Thyroid gland (tissue), 4 donors: ENCODE data around the gene GLI3. TPM values are rescaled to one million over a fixed set of nuclear protein-coding genes. Genes with fewer than 3 reads are reported as not detected.

ENCODE experiments used
- DNase-seq, 2 donors: peaks; one replicate each; pipeline ENCODE4 v3.0.0-alpha.2; 2019
- H3K27ac ChIP-seq, 3 donors: fragments of 200-600 bp; sonication (generic); 1 replicate in 2 of 3; 2 replicates in 1 of 3; pipeline ENCODE4 v1.5.1; 2016 to 2019; ENCODE audit warnings: mild to moderate bottlenecking in 1 of 3, moderate library complexity in 1 of 3
- H3K27me3 ChIP-seq: fragments of 200-600 bp; sonication (generic); one replicate; pipeline ENCODE4 v1.5.1; 2019
- H3K36me3 ChIP-seq, 2 donors: fragments of 200-600 bp; sonication (generic); one replicate each; pipeline ENCODE4 v1.5.1; 2016 to 2019
- H3K4me1 ChIP-seq, 2 donors: fragments of 200-600 bp; sonication (generic); one replicate each; pipeline ENCODE4 v1.5.1; 2017 to 2019
- H3K4me3 ChIP-seq, 3 donors: fragments of 200-600 bp; sonication (generic); replicated peaks in 1 of 3; 1 replicate in 2 of 3; 2 replicates in 1 of 3; pipeline ENCODE4 v1.5.1; 2016; ENCODE audit warnings: mild to moderate bottlenecking in 1 of 3
- H3K9me3 ChIP-seq: fragments of 200-600 bp; sonication (generic); one replicate; pipeline ENCODE4 v1.5.1; 2017
- CTCF ChIP-seq, 6 experiments: fragments of 200-600 bp in 3 of 6; fragments of 450-650 bp in 3 of 6; sonication (generic) in 3 of 6; IDR thresholded peaks; one replicate each; pipeline ENCODE4 v1.5.1; 2016 to 2019; ENCODE audit warnings: antibody characterized with exemption in 6 of 6, mild to moderate bottlenecking in 2 of 6, inconsistent platforms in 1 of 6, moderate library complexity in 1 of 6
- POLR2A ChIP-seq, 2 donors: fragments of 450-650 bp; IDR thresholded peaks; one replicate each; pipeline ENCODE4 v1.6.1; 2017; ENCODE audit warnings: antibody characterized with exemption in 2 of 2, mild to moderate bottlenecking in 2 of 2, moderate library complexity in 1 of 2
- WGBS, 2 donors: methylation state at CpG; one replicate each; pipeline ENCODE4 v1.1.5; 2017; 5-methylcytosine and 5-hydroxymethylcytosine counted together
- intact Hi-C: fragments of 100-400 bp; cut with DNase I; formaldehyde crosslinking; loops from one replicate; pipeline ENCODE4 v1.15.1; 2023
- total RNA-seq, 4 donors: library from RNA; depleted of rRNA; stranded (reverse); fragments of >200 nt; gene quantifications; one replicate each; pipeline ENCODE4 v1.2.3, GENCODE V29; 2016

The GLI3 gene
- total RNA-seq, 4 donors from 2014 or later, result 10.1 to 15.6 (median 13.6) TPM

- H3K36me3 ChIP-seq, result no peaks in the 10 kb centered on the region
- no peaks in the 10 kb centered on the region for H3K27me3 ChIP-seq
- H3K4me1 ChIP-seq, result no peaks in the 10 kb centered on the region
- intact Hi-C loops, result no loop called here
- no peaks in the 10 kb centered on the region for H3K9me3 ChIP-seq
- no peak overlapping the region for H3K4me3 ChIP-seq
- no peak overlapping the region for H3K27ac ChIP-seq
- WGBS, 2 donors, result 71 to 78% methylated on average over 2 of the region's 2 CpGs
- TF ChIP-seq POLR2A (IDR thresholded peaks at IDR 0.05), result no peak
- TF ChIP-seq CTCF (IDR thresholded peaks at IDR 0.05), result no peak
- DNase-seq, result no peak
Observed at GRCh38 chr7:41922373-41922772, 314.6 kb downstream of the GLI3 start.

- 82 to 85% methylated on average over 3 of the region's 3 CpGs for WGBS, 2 donors
- DNase-seq, result no peak
- H3K27ac ChIP-seq, result no peak overlapping the region
Observed at GRCh38 chr7:41921453-41921981, 315.5 kb downstream of the GLI3 start.

GRCh38 chr7:41918597-41918996 lies 318.4 kb downstream of the GLI3 start:
- no peaks in the 10 kb centered on the region for H3K4me1 ChIP-seq
- H3K36me3 ChIP-seq, result no peaks in the 10 kb centered on the region
- 90% methylated on average over 5 of the region's 5 CpGs for WGBS, 2 donors
- TF ChIP-seq CTCF (IDR thresholded peaks at IDR 0.05) (no peak), POLR2A (IDR thresholded peaks at IDR 0.05) (no peak)
- no peak overlapping the region for H3K27ac ChIP-seq
- H3K4me3 ChIP-seq, result no peak overlapping the region
- no peak for DNase-seq
- H3K27me3 ChIP-seq, result no peaks in the 10 kb centered on the region
- H3K9me3 ChIP-seq, result no peaks in the 10 kb centered on the region
- intact Hi-C loops, result no loop called here

More at GRCh38 chr7:41921453-41921981, 315.5 kb downstream of the GLI3 start:
- TF ChIP-seq CTCF (IDR thresholded peaks at IDR 0.05) (no peak), POLR2A (IDR thresholded peaks at IDR 0.05) (no peak)
- H3K36me3 ChIP-seq, result no peaks in the 10 kb centered on the region
- H3K27me3 ChIP-seq, result no peaks in the 10 kb centered on the region
- H3K4me1 ChIP-seq, result no peaks in the 10 kb centered on the region
- H3K9me3 ChIP-seq, result no peaks in the 10 kb centered on the region
- H3K4me3 ChIP-seq, result no peak overlapping the region
- intact Hi-C loops, result no loop called here

GRCh38 chr7:41916450-41916927 lies 320.5 kb downstream of the GLI3 start:
- Histone ChIP-seq H3K27me3 (no peaks in the 10 kb centered on the region), H3K27ac (no peak overlapping the region), H3K4me1 (no peaks in the 10 kb centered on the region), H3K9me3 (no peaks in the 10 kb centered on the region), H3K36me3 (no peaks in the 10 kb centered on the region), H3K4me3 (no peak overlapping the region)
- WGBS, 2 donors, result 55 to 57% methylated on average over 5 of the region's 5 CpGs
- DNase-seq, result no peak
- TF ChIP-seq POLR2A (IDR thresholded peaks at IDR 0.05) (no peak), CTCF (IDR thresholded peaks at IDR 0.05) (no peak)
- intact Hi-C loops, result no loop called here

GRCh38 chr7:41915871-41916270 lies 321.1 kb downstream of the GLI3 start:
- TF ChIP-seq POLR2A (IDR thresholded peaks at IDR 0.05) (no peak), CTCF (IDR thresholded peaks at IDR 0.05) (no peak)
- intact Hi-C loops, result no loop called here
- H3K36me3 ChIP-seq, result no peaks in the 10 kb centered on the region
- no peak overlapping the region for H3K4me3 ChIP-seq
- 82 to 94% methylated on average over 1 of the region's 1 CpG for WGBS, 2 donors
- DNase-seq, result no peak
- no peaks in the 10 kb centered on the region for H3K9me3 ChIP-seq
- no peaks in the 10 kb centered on the region for H3K4me1 ChIP-seq
- H3K27me3 ChIP-seq, result no peaks in the 10 kb centered on the region
- no peak overlapping the region for H3K27ac ChIP-seq
